ENCODE data around the gene CRAT. TPM values are rescaled to one million over a fixed set of nuclear protein-coding genes. Genes with fewer than 3 reads are reported as not detected.

Gene CRAT
- polyA plus RNA-seq, 2 of the 4 experiments (the other 2 are of a cell fraction) = 20.5 to 26.0 TPM

GRCh38 chr9:129154866-129155477, 44.4 kb upstream of the CRAT start:
- ATAC-seq = no peak
- no peaks in the 10 kb centered on the region for H3K4me1 ChIP-seq
- no peak for FAIRE-seq
- no peak overlapping the region for H3K27ac ChIP-seq
- H3K9me3 ChIP-seq = no peaks in the 10 kb centered on the region
- CTCF ChIA-PET = interaction anchor here (1.0 to 38.0 kb wide), 4 partner anchors 11 to 475 kb away, joined by 4 to 1029 read pairs (median 517); partner anchors contain the start of gene IER5L
- no peak overlapping the region for H3K4me2 ChIP-seq
- DNase-seq (ENCODE audit: low read depth in 1 of 2, low spot score in 1 of 2) = no peak
- POLR2A ChIA-PET = no interaction called here
- H3K4me3 ChIP-seq = no peak overlapping the region
- no peak for TF ChIP-seq FOSL2 (IDR thresholded peaks at IDR 0.05)
- TF ChIP-seq FOSL2 (CRISPR knock-in tag; IDR thresholded peaks at IDR 0.05) = no peak
- 93% methylated on average over 11 of the region's 16 CpGs for WGBS (ENCODE audit: missing lambda C conversion rate)

- POLR2A ChIA-PET = interaction anchor here (1.1 to 1.2 kb wide), 2 partner anchors 12 to 26 kb away, joined by 3 to 7 read pairs; no protein-coding TSS in a partner anchor
- CTCF ChIA-PET = interaction anchor here (0.9 to 38.0 kb wide), 6 partner anchors 10 to 631 kb away, joined by 3 to 1029 read pairs (median 10); partner anchors contain the start of gene IER5L
- 94% methylated on average over 14 of the region's 15 CpGs for WGBS (ENCODE audit: missing lambda C conversion rate)
Measured at GRCh38 chr9:129151469-129151868, 40.9 kb upstream of the CRAT start.

GRCh38 chr9:129150672-129151211, 40.1 kb upstream of the CRAT start:
- DNase-seq (ENCODE audit: low read depth in 1 of 2, low spot score in 1 of 2) (no peak), FAIRE-seq (no peak), ATAC-seq (no peak)
- 89% methylated on average over 18 of the region's 18 CpGs for WGBS (ENCODE audit: missing lambda C conversion rate)
- Histone ChIP-seq H3K9me3 (no peaks in the 10 kb centered on the region), H3K27ac (no peak overlapping the region), H3K4me3 (no peak overlapping the region), H3K4me1 (peaks cover 8% of the 10 kb centered on the region), H3K4me2 (no peak overlapping the region)
- TF ChIP-seq RCOR1 (IDR thresholded peaks at IDR 0.05; ENCODE audit: low read depth, low read length) = no peak
- no peak for TF ChIP-seq POLR2A (IDR thresholded peaks at IDR 0.05; ENCODE audit: low read length)
- ChIA-PET POLR2A (interaction anchor here (1.1 kb wide), 1 partner anchor 11 kb away, joined by 7 read pairs; no protein-coding TSS in a partner anchor), CTCF (interaction anchor here (0.9 to 38.0 kb wide), 6 partner anchors 9 to 632 kb away, joined by 3 to 1029 read pairs (median 10); partner anchors contain the start of gene IER5L)

More at GRCh38 chr9:129151469-129151868, 40.9 kb upstream of the CRAT start:
- DNase-seq (ENCODE audit: low read depth in 1 of 2, low spot score in 1 of 2) (no peak), FAIRE-seq (no peak), ATAC-seq (no peak)
- Histone ChIP-seq H3K27ac (no peak overlapping the region), H3K9me3 (no peaks in the 10 kb centered on the region), H3K4me1 (peaks cover 1% of the 10 kb centered on the region; the same call in 2 of the 3 replicates), H3K4me3 (no peak overlapping the region), H3K4me2 (no peak overlapping the region)
- TF ChIP-seq HMGXB4 (CRISPR knock-in tag; IDR thresholded peaks at IDR 0.05; ENCODE audit: borderline replicate concordance) = no peak

GRCh38 chr9:129150122-129150521, 39.5 kb upstream of the CRAT start:
- Histone ChIP-seq H3K27ac (no peak overlapping the region), H3K4me2 (no peak overlapping the region), H3K4me1 (peaks cover 15% of the 10 kb centered on the region), H3K9me3 (no peaks in the 10 kb centered on the region), H3K4me3 (no peak overlapping the region)
- DNase-seq (ENCODE audit: low read depth in 1 of 2, low spot score in 1 of 2) (no peak), ATAC-seq (no peak), FAIRE-seq (no peak)
- CTCF ChIA-PET = interaction anchor here (4.9 to 38.0 kb wide), 3 partner anchors 9 to 474 kb away, joined by 16 to 1029 read pairs (median 1029); partner anchors contain the start of gene IER5L
- POLR2A ChIA-PET = no interaction called here
- WGBS (ENCODE audit: missing lambda C conversion rate) = 98% methylated on average over 9 of the region's 10 CpGs
- no peak for TF ChIP-seq MYC (IDR thresholded peaks at IDR 0.05; ENCODE audit: borderline replicate concordance, low read length)
- no peak for TF ChIP-seq ZSCAN20 (CRISPR knock-in tag; IDR thresholded peaks at IDR 0.05)
- TF ChIP-seq CHD4 (IDR thresholded peaks at IDR 0.05; ENCODE audit: borderline replicate concordance) = no peak
- no peak for TF ChIP-seq KDM5A (IDR thresholded peaks at IDR 0.05)
- TF ChIP-seq MAX (IDR thresholded peaks at IDR 0.05) = no peak
- TF ChIP-seq RNF2 (IDR thresholded peaks at IDR 0.05; ENCODE audit: borderline replicate concordance, low read depth) = no peak
- TF ChIP-seq CEBPB (IDR thresholded peaks at IDR 0.05) = no peak
- TF ChIP-seq POLR2AphosphoS2 (conservative IDR thresholded peaks at IDR 0.05; ENCODE audit: low read length) = no peak
- TF ChIP-seq CHD2 (IDR thresholded peaks at IDR 0.05; ENCODE audit: low read length, partially characterized antibody) = no peak
- TF ChIP-seq CTCF (IDR thresholded peaks at IDR 0.05) = no peak
- no peak for TF ChIP-seq JUNB (IDR thresholded peaks at IDR 0.05)
- no peak for TF ChIP-seq FOSB (CRISPR knock-in tag; IDR thresholded peaks at IDR 0.05)
- TF ChIP-seq REST (IDR thresholded peaks at IDR 0.05) = no peak
- TF ChIP-seq TP53 (CRISPR knock-in tag; IDR thresholded peaks at IDR 0.05) = no peak
- no peak for TF ChIP-seq GATA3 (IDR thresholded peaks at IDR 0.05; ENCODE audit: borderline replicate concordance)
- no peak for TF ChIP-seq NPAS2 (CRISPR knock-in tag; IDR thresholded peaks at IDR 0.05; ENCODE audit: borderline replicate concordance)

Measured in A549 (cell line).